Keratinocyte (primary cell): Measurements from ENCODE around the gene MEGF11. TPM values are rescaled to one million over a fixed set of nuclear protein-coding genes. Genes with fewer than 3 reads are reported as not detected.
A peak's percentile ranks its signal among the peaks of the same experiment; 100 is the strongest.

Source experiments
- DNase-seq: peaks from one replicate; pipeline ENCODE4 v3.0.0-alpha.2; 2011; ENCODE audit warnings: low read depth, missing footprints, low spot score
- FAIRE-seq: peaks from 2 replicates; lab custom pipeline; 2011; peaks lifted over from hg19 to GRCh38; lab: Jason Lieb, UNC
- H2AFZ ChIP-seq: 2 replicates; pipeline ENCODE4 v1.6.0; 2012; ENCODE audit warnings: low read length, control low read depth, inconsistent platforms; ENCODE audit not compliant: control insufficient read depth
- H3K27ac ChIP-seq: 2 replicates; pipeline ENCODE4 v1.5.1; 2011; ENCODE audit warnings: low read length; ENCODE audit not compliant: control insufficient read depth, insufficient read depth
- H3K27me3 ChIP-seq: 3 replicates; pipeline ENCODE4 v1.6.0; 2011; ENCODE audit warnings: low read length; ENCODE audit not compliant: control insufficient read depth, insufficient read depth; ENCODE audit errors: extremely low read depth
- H3K36me3 ChIP-seq, 2 experiments: 2 replicates in 1 of 2; 3 replicates in 1 of 2; pipeline ENCODE4 v1.5.1; 2011; ENCODE audit warnings: low read length in 2 of 2, mild to moderate bottlenecking in 1 of 2; ENCODE audit not compliant: control insufficient read depth in 2 of 2, insufficient read depth in 2 of 2; ENCODE audit errors: extremely low read depth in 1 of 2
- H3K4me1 ChIP-seq: 3 replicates; pipeline ENCODE4 v1.5.1; 2011; ENCODE audit warnings: low read length; ENCODE audit not compliant: control insufficient read depth, insufficient read depth; ENCODE audit errors: extremely low read depth
- H3K4me2 ChIP-seq: 3 replicates; pipeline ENCODE4 v1.6.0; 2011; ENCODE audit warnings: low read depth, low read length; ENCODE audit not compliant: control insufficient read depth, insufficient read depth; ENCODE audit errors: extremely low read depth
- H3K4me3 ChIP-seq, 3 experiments: fragments of 200-600 bp in 1 of 3; sonication (generic) in 1 of 3; 2 replicates in 2 of 3; 3 replicates in 1 of 3; pipeline ENCODE4 v1.5.1; 2011 to 2016; ENCODE audit warnings: low read length in 3 of 3, mild to moderate bottlenecking in 3 of 3, control low read depth in 2 of 3, inconsistent platforms in 1 of 3, low read depth in 1 of 3, mixed read lengths in 1 of 3, mixed run types in 1 of 3, moderate library complexity in 1 of 3; ENCODE audit not compliant: control insufficient read depth in 2 of 3, insufficient read depth in 2 of 3; ENCODE audit errors: extremely low read depth in 1 of 3
- H3K79me2 ChIP-seq: 2 replicates; pipeline ENCODE4 v1.6.0; 2012; ENCODE audit warnings: low read length; ENCODE audit not compliant: control insufficient read depth, insufficient read depth
- H3K9ac ChIP-seq: 3 replicates; pipeline ENCODE4 v1.6.0; 2011; ENCODE audit warnings: low read length; ENCODE audit not compliant: control insufficient read depth, insufficient read depth; ENCODE audit errors: extremely low read depth
- H3K9me1 ChIP-seq: 3 replicates; pipeline ENCODE4 v1.6.0; 2011; ENCODE audit warnings: low read length; ENCODE audit not compliant: control insufficient read depth, insufficient read depth; ENCODE audit errors: extremely low read depth
- H3K9me3 ChIP-seq: 2 replicates; pipeline ENCODE4 v1.5.1; 2012; ENCODE audit warnings: low read depth, low read length; ENCODE audit not compliant: control insufficient read depth
- H4K20me1 ChIP-seq: 3 replicates; pipeline ENCODE4 v1.6.0; 2011; ENCODE audit warnings: low read length; ENCODE audit not compliant: control insufficient read depth, insufficient read depth; ENCODE audit errors: extremely low read depth
- EZH2 ChIP-seq: IDR thresholded peaks from one replicate; pipeline ENCODE4 v1.6.1; 2012; ENCODE audit warnings: inconsistent platforms, mild to moderate bottlenecking, low read length, moderate library complexity
- dilution Hi-C: fragments of 300-500 bp; cut with MboI; formaldehyde crosslinking; loops from one replicate; pipeline ENCODE4 v1.7.0; 2020; ENCODE audit warnings: low sequenced_read_pairs; ENCODE audit not compliant: extremely low pct_ligation_motif_present
- polyA plus RNA-seq, 5 experiments: library from polyadenylated mRNA; depleted of rRNA in 3 of 5; stranded (reverse) in 3 of 5; stranded (forward) in 1 of 5; unstranded in 1 of 5; fragments of >200 nt; gene quantifications; 1 replicate in 1 of 5; 2 replicates in 3 of 5; 3 replicates in 1 of 5; pipeline versions ENCODE4 v1.2.1 to v1.2.3, GENCODE V29; 2011 to 2012; ENCODE audit warnings: missing spikeins in 2 of 5, low read depth in 1 of 5, low replicate concordance in 1 of 5
- TF ChIP-seq, protein P1 (sequence below), 3 experiments: IDR thresholded peaks in 1 of 3; conservative IDR thresholded peaks in 1 of 3; optimal IDR thresholded peaks in 1 of 3; 2 replicates in 2 of 3; 3 replicates in 1 of 3; pipeline versions ENCODE3 to v1.5.1; 2011; ENCODE audit warnings: low read length in 3 of 3, mild to moderate bottlenecking in 3 of 3, moderate library complexity in 2 of 3, control low read depth in 1 of 3, inconsistent platforms in 1 of 3; ENCODE audit not compliant: insufficient read depth in 2 of 3; ENCODE audit errors: extremely low read depth in 1 of 3

Gene MEGF11
- polyA plus RNA-seq, 1 donor (not counting 4 experiments of a cell fraction or from before 2014, with no cell fraction given) = not detected

DNA sequence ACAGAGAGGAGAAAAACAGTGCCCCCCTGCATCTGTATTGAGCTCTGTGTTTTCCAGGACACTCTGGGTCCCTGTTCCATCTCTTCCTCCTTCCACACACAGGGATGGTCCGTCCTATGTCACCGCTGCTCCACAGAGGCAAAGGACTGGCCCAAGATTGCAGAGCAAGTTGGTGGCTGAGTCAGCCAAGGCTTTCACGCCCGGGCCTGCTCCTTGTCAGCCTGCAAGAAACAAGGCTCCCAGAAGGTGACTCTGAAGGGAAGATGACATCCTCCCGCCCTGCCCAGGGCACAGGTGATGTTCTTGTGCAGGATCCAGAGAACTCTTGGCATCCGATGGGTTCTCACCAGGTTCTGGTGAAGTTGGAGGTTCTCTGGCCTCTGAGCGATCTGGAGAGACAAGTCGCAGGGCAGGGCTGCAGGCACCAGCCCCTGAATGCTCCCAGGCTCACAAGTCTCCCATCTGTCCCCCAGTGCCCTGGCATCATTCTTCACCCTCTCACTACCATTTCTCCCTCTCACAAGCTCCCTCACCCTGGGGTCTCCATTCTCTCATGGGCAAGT lies 138.6 kb downstream of the MEGF11 start:
- TF ChIP-seq, protein P1, sequence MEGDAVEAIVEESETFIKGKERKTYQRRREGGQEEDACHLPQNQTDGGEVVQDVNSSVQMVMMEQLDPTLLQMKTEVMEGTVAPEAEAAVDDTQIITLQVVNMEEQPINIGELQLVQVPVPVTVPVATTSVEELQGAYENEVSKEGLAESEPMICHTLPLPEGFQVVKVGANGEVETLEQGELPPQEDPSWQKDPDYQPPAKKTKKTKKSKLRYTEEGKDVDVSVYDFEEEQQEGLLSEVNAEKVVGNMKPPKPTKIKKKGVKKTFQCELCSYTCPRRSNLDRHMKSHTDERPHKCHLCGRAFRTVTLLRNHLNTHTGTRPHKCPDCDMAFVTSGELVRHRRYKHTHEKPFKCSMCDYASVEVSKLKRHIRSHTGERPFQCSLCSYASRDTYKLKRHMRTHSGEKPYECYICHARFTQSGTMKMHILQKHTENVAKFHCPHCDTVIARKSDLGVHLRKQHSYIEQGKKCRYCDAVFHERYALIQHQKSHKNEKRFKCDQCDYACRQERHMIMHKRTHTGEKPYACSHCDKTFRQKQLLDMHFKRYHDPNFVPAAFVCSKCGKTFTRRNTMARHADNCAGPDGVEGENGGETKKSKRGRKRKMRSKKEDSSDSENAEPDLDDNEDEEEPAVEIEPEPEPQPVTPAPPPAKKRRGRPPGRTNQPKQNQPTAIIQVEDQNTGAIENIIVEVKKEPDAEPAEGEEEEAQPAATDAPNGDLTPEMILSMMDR (optimal IDR thresholded peaks at IDR 0.05 in 1 of 3, IDR thresholded peaks at IDR 0.05 in 1 of 3, conservative IDR thresholded peaks at IDR 0.05 in 1 of 3; ENCODE audit: extremely low read depth in 1 of 3, insufficient read depth in 2 of 3, low read length in 3 of 3) = no peak
- no peak for TF ChIP-seq EZH2
- H3K4me2 ChIP-seq = no peak overlapping the region
- FAIRE-seq (peak; percentile 61), DNase-seq (no peak)
- no peaks in the 10 kb centered on the region for H3K36me3 ChIP-seq
- no peaks in the 10 kb centered on the region for H3K9me1 ChIP-seq
- dilution Hi-C loops = no loop called here
- H3K4me1 ChIP-seq = peaks cover 3% of the 10 kb centered on the region
- H3K4me3 ChIP-seq = no peak overlapping the region
- peaks cover 35% of the 10 kb centered on the region for H3K27me3 ChIP-seq
- H3K79me2 ChIP-seq = no peaks in the 10 kb centered on the region
- no peak overlapping the region for H3K27ac ChIP-seq
- H2AFZ ChIP-seq = no peak overlapping the region
- no peaks in the 10 kb centered on the region for H4K20me1 ChIP-seq
- no peak overlapping the region for H3K9ac ChIP-seq
- H3K9me3 ChIP-seq = no peaks in the 10 kb centered on the region

DNA sequence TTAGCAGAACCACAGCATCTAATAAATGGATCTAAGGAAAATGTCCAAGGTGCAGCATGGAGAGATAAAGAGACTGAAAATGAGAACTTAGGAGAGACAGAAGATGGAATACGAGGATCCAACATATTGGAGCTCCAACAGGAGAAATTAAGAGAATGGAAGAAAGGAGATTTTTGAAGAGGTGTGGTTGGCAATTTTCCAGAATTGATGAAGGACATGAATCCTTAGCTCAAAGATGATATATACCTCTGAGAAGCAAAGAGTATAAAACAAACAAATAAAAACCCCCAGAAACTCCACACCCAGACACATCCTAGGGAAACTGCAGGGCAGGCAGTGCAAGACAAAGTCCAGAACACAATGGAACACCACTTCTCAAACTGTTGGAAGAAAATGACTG lies 141.2 kb downstream of the MEGF11 start:
- Histone ChIP-seq H3K27ac (no peak overlapping the region), H2AFZ (no peak overlapping the region), H3K4me1 (peaks cover 3% of the 10 kb centered on the region), H3K9ac (no peak overlapping the region), H3K27me3 (peaks cover 41% of the 10 kb centered on the region), H3K79me2 (no peaks in the 10 kb centered on the region), H3K4me2 (no peak overlapping the region), H4K20me1 (no peaks in the 10 kb centered on the region), H3K4me3 (no peak overlapping the region), H3K9me1 (no peaks in the 10 kb centered on the region), H3K36me3 (no peaks in the 10 kb centered on the region), H3K9me3 (no peaks in the 10 kb centered on the region)
- dilution Hi-C loops = no loop called here
- no peak for TF ChIP-seq EZH2
- TF ChIP-seq, protein P1 (optimal IDR thresholded peaks at IDR 0.05 in 1 of 3, IDR thresholded peaks at IDR 0.05 in 1 of 3, conservative IDR thresholded peaks at IDR 0.05 in 1 of 3; ENCODE audit: extremely low read depth in 1 of 3, insufficient read depth in 2 of 3, low read length in 3 of 3) = no peak
- FAIRE-seq (no peak), DNase-seq (no peak)
